ENCODE measurements around the gene CFAP20. TPM values are rescaled to one million over a fixed set of nuclear protein-coding genes. Genes with fewer than 3 reads are reported as not detected.

The CFAP20 gene
- total RNA-seq, 2 experiments from 2014 or later = 250 to 261 TPM

DNA sequence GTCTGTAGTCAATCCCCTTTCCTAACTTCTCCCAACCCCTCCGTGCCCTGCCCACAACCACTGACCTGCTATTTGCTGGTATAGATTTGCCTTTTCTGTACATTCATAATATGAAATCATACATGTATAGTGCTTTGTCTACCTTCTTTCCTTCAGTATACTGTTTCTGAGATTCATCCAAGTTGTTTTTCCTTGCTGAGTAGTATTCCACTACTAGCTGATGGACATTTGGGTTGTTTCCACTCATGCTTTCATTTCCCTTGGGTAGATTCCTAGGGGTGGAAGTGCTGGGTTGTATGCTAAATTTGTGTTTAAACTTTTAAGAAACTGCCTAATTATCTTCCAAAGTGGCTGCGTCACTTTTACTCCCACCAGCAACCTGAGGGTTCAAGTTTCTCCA is 41.0 kb upstream of the CFAP20 start:
- Mint-ChIP-seq H3K4me1 (ENCODE audit: low read depth) (peaks cover 7% of the 10 kb centered on the region), H3K27ac (no peak overlapping the region), H3K36me3 (ENCODE audit: low read depth) (peaks cover 87% of the 10 kb centered on the region), H3K9me3 (no peaks in the 10 kb centered on the region), H3K27me3 (no peaks in the 10 kb centered on the region), H3K4me3 (no peak overlapping the region)
- DNase-seq (no peak), ATAC-seq (ENCODE audit: poor library complexity) (no peak)
- peaks cover 69% of the 10 kb centered on the region for H3K36me3 ChIP-seq (ENCODE audit: insufficient read depth, low read length)
- intact Hi-C loops (cut with DNase I, micrococcal nuclease) = no loop called here
- no peaks in the 10 kb centered on the region for H3K4me1 ChIP-seq (ENCODE audit: insufficient read depth, low read length)
- ChIA-PET CTCF (no interaction called here), POLR2A (no interaction called here)
- H3K9me3 ChIP-seq (ENCODE audit: control insufficient read depth in 1 of 2, insufficient read depth in 1 of 2, low read length in 2 of 2) = no peaks in the 10 kb centered on the region
- no peak overlapping the region for H3K4me3 ChIP-seq (ENCODE audit: low read length)
- H3K27me3 ChIP-seq (ENCODE audit: control insufficient read depth in 1 of 2, insufficient read depth in 2 of 2, low read length in 2 of 2) = no peaks in the 10 kb centered on the region
- TF ChIP-seq, protein P1, sequence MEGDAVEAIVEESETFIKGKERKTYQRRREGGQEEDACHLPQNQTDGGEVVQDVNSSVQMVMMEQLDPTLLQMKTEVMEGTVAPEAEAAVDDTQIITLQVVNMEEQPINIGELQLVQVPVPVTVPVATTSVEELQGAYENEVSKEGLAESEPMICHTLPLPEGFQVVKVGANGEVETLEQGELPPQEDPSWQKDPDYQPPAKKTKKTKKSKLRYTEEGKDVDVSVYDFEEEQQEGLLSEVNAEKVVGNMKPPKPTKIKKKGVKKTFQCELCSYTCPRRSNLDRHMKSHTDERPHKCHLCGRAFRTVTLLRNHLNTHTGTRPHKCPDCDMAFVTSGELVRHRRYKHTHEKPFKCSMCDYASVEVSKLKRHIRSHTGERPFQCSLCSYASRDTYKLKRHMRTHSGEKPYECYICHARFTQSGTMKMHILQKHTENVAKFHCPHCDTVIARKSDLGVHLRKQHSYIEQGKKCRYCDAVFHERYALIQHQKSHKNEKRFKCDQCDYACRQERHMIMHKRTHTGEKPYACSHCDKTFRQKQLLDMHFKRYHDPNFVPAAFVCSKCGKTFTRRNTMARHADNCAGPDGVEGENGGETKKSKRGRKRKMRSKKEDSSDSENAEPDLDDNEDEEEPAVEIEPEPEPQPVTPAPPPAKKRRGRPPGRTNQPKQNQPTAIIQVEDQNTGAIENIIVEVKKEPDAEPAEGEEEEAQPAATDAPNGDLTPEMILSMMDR (IDR thresholded peaks at IDR 0.05) = no peak
- no peak overlapping the region for H3K27ac ChIP-seq (ENCODE audit: low read depth in 1 of 2, low read length in 2 of 2)

DNA sequence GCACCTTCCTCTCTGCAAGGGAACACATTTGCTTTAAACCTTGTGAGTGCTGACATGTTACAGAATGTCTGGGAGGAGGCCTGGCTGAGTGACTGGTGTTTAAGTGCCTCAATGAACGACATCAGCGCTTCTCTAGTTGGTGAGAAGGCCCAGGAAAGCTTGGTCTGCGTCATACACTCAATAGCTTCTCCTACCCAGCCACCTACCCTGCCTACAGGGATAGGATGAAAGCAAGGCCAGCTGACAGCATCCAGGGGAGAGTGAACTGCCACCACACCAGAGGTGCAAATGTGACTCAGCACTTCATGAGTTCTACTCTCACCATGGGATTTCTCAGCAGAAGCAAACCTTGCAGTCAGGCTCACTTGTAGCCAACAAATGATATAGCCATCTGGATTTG is 31.7 kb upstream of the CFAP20 start:
- Histone ChIP-seq H3K27ac (ENCODE audit: low read depth in 1 of 2, low read length in 2 of 2) (no peak overlapping the region), H3K9me3 (ENCODE audit: control insufficient read depth in 1 of 2, insufficient read depth in 1 of 2, low read length in 2 of 2) (no peaks in the 10 kb centered on the region), H3K4me1 (ENCODE audit: insufficient read depth, low read length) (no peaks in the 10 kb centered on the region), H3K27me3 (ENCODE audit: control insufficient read depth in 1 of 2, insufficient read depth in 2 of 2, low read length in 2 of 2) (no peaks in the 10 kb centered on the region), H3K4me3 (ENCODE audit: low read length) (no peak overlapping the region), H3K36me3 (ENCODE audit: insufficient read depth, low read length) (peaks cover 51% of the 10 kb centered on the region)
- Mint-ChIP-seq H3K36me3 (ENCODE audit: low read depth) (peaks cover 72% of the 10 kb centered on the region), H3K4me3 (no peak overlapping the region), H3K9me3 (no peaks in the 10 kb centered on the region), H3K27me3 (no peaks in the 10 kb centered on the region), H3K27ac (peak overlapping the region; percentile 59), H3K4me1 (ENCODE audit: low read depth) (no peaks in the 10 kb centered on the region)
- DNase-seq = no peak
- ATAC-seq (ENCODE audit: poor library complexity) = no peak
- TF ChIP-seq, protein P1 (IDR thresholded peaks at IDR 0.05) = no peak
- intact Hi-C loops (cut with DNase I, micrococcal nuclease) = no loop called here
- ChIA-PET CTCF (no interaction called here), POLR2A (no interaction called here)

DNA sequence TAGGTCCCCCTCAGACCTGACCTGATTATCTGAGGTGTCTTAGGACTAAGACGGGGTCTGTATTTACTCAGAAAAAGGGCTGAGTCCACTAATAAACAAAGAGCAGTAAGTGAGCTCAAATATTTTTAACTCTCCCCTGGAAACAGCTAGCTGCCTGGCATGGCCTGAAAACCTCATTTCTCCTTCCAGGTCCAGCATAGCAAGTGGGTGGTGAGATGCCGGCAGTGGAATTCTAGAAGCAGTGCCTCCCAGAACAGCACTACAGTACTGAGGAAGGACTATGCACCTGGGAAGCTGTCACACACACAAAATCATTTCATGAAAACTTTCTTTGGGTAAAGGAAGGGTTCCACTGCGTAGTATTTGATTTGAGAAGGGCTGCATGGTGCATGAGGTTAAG is 29.5 kb upstream of the CFAP20 start:
- ATAC-seq (ENCODE audit: poor library complexity) (no peak), DNase-seq (no peak)
- intact Hi-C loops (cut with DNase I, micrococcal nuclease) = no loop called here
- H3K36me3 ChIP-seq (ENCODE audit: insufficient read depth, low read length) = peaks cover 30% of the 10 kb centered on the region
- no peaks in the 10 kb centered on the region for H3K27me3 ChIP-seq (ENCODE audit: control insufficient read depth in 1 of 2, insufficient read depth in 2 of 2, low read length in 2 of 2)
- no peaks in the 10 kb centered on the region for H3K9me3 Mint-ChIP-seq
- no peaks in the 10 kb centered on the region for H3K9me3 ChIP-seq (ENCODE audit: control insufficient read depth in 1 of 2, insufficient read depth in 1 of 2, low read length in 2 of 2)
- CTCF ChIA-PET = no interaction called here
- peaks cover 51% of the 10 kb centered on the region for H3K36me3 Mint-ChIP-seq (ENCODE audit: low read depth)
- no peaks in the 10 kb centered on the region for H3K4me1 Mint-ChIP-seq (ENCODE audit: low read depth)
- no peak overlapping the region for H3K27ac Mint-ChIP-seq
- H3K4me1 ChIP-seq (ENCODE audit: insufficient read depth, low read length) = no peaks in the 10 kb centered on the region
- POLR2A ChIA-PET = no interaction called here
- no peak overlapping the region for H3K27ac ChIP-seq (ENCODE audit: low read depth in 1 of 2, low read length in 2 of 2)
- TF ChIP-seq, protein P1 (IDR thresholded peaks at IDR 0.05) = no peak
- H3K4me3 ChIP-seq (ENCODE audit: low read length) = no peak overlapping the region
- no peak overlapping the region for H3K4me3 Mint-ChIP-seq
- no peaks in the 10 kb centered on the region for H3K27me3 Mint-ChIP-seq

All from CD4-positive, alpha-beta T cell (primary cell).